Forelimb muscle (tissue), 1 donor: ENCODE results near the gene FKBP2. TPM values are rescaled to one million over a fixed set of nuclear protein-coding genes. Genes with fewer than 3 reads are reported as not detected.

Experiments used
- DNase-seq: peaks from one replicate; pipeline ENCODE4 v3.0.0-alpha.2; 2013; ENCODE audit warnings: low read depth
- polyA plus RNA-seq: library from polyadenylated mRNA; unstranded; fragments of 120-200 nt; gene quantifications from one replicate; pipeline ENCODE4 v1.2.1, GENCODE V29; 2013; ENCODE audit not compliant: insufficient read length

The FKBP2 gene
- polyA plus RNA-seq, 1 donor: 43.2 TPM

DNA sequence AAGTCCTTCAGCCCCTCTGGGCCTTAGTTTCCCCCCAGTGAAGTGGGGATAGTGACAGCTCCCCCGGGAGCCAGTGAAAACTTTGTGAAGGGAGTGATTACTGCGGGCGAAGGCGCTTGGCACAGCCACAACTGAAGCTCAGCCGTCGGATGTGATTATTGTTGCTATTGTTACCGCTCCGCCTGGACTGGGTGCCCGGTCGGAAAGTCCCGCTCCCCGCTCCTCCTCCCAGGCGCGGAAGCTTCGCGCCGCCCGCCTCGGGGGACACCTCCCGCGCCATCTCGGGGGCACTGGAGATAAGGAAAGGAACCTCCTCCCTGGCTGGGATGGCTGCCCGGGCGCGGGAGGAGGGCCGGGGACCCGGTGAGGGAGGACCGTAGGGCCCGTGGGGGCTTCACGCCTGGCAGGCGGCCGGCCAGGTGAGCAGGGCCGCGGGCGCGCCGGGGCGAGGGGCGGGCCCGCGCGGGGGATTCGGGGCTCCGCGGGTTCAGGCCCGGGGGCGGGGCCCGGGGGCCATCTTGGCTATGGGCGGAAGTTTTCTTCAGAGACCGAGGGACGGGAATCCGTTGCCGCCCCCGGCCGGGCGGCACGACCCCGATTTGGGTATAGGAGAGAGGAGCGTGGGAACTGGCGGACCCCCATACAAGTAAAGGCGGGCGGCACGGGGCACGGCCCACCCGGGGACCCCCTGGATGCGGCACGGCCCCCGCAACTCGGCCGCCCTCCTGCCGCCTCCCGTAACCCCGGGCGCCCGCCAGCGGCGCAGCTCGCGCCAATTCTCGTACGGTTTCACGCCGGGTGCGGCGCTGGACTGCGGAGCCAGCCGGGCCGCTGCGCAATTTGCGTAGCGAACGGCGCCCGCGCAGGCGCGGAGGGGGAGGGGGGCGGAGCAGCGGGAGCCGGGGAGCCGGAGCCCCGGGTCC, 44.3 kb downstream of the FKBP2 start, which contains the start of gene GPR137:
Gene GPR137 (plus strand): TSS at position 887 of the 923 bp plus-strand sequence. CDS start 677 bp downstream, outside the sequence.
- no peak for DNase-seq

DNA sequence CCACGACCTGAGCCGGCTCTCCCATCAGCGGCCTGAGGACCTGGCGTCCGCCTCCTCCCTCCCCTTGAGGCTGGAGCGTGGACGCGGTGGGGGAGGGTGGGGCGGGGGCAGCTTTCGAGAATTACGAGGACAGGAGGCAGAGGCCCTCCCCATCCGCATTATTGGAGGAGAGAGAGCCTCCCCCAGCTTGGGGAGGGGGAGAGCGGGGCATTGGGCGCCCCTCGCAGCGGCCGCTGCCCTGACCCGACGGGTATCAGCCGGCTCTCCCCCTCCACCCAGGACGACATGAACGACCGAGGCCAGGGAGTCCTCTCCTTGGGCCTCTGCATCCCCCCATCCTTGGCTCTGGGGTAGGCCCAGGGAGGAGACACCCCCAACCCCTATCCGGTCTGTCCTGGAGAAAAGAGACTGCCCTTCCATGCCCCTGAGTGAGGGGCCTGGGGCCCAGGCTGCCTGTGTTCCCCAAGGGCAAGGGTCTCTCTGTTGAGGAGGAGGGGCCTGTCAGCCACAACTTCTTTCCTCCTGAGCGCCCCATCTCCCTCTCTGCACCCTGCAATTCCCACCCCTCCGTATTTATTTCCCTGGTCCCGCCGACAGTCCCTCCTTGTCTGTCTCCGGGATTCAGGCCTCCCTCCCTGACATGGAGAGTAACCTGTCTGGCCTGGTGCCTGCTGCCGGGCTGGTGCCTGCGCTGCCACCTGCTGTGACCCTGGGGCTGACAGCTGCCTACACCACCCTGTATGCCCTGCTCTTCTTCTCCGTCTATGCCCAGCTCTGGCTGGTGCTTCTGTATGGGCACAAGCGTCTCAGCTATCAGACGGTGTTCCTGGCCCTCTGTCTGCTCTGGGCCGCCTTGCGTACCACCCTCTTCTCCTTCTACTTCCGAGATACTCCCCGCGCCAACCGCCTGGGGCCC, 45.2 kb downstream of the FKBP2 start:
- DNase-seq: no peak

GRCh38 chr11:64286801-64287159, 45.9 kb downstream of the FKBP2 start:
- DNase-seq: no peak

GRCh38 chr11:64287676-64288352, 46.9 kb downstream of the FKBP2 start:
- no peak for DNase-seq

- DNase-seq: no peak
Measured at GRCh38 chr11:64288353-64288750, 47.5 kb downstream of the FKBP2 start.

GRCh38 chr11:64289002-64289564, 48.2 kb downstream of the FKBP2 start:
- no peak for DNase-seq

DNA sequence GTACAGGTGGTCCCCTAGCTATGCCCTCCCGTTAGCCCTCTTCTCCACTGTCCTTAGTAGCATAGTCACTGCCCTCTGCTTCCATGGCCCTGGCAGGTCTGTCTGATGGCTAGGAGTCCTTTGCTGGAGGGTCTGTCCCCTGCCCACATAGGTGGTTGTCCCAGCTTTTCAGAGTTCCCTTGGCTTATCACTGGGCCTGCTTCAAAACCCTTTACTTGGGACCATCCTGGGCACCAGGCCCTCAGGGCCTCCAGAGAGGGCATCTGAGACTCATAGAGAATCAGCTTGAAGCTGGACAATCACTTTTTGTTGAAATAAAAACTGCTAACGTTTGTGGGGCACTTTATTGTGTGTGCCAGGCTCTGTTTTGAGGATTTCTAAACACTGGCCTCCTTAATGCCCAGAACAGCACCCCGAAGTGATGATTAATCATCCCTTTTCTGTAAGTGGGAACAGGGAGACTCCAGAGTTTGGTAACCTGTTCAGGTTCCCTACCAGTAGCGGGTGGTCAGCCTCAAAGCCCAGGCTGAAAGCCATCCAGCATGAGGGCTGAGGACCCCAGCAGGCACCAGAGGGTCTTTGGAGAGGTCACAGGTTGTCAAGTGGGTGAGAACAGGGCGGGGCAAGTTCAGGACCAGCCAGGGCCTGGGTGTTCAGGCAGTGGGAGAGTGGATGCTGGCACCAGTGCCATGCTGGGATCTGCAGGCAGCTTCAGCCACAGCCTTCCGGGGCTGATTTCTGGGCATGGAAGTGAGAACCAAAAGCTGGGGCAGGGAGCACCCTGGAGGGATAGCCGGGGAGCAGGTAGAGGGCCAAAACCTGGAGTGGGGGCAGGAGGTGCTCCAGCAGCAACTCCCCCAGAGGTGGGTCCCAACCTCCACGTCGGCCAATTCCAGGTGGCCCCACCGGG, 49.7 kb downstream of the FKBP2 start:
- DNase-seq: no peak

DNA sequence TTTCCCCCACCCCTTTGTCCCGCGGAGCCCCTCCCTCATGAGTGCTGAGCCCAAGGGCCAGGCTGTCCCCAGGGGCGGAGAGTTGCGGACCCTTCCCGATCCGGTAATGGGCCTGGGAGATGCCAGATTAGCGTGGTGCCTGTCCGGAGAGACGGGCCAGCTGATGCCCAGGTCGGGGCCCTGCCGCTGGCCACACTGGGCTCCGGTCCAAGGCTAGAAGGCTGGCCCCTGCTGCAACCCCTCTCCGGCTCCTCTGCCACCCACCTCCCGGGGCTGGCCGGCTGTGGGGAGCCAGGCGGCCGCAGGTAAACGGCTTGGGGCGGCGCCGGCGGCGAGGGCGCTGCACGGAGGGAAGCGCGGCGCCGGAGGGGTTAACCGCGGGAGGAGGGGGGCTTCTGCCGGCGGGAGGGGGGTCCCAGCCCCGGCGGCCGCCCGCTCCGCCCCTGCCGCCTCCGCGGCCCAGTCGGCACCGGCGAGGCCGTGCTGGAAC, 50.4 kb downstream of the FKBP2 start, which contains the start of gene KCNK4:
Gene KCNK4 (plus strand): TSS at position 41 of the 490 bp plus-strand sequence. CDS start 1,717 bp downstream, outside the sequence.
- no peak for DNase-seq

DNA sequence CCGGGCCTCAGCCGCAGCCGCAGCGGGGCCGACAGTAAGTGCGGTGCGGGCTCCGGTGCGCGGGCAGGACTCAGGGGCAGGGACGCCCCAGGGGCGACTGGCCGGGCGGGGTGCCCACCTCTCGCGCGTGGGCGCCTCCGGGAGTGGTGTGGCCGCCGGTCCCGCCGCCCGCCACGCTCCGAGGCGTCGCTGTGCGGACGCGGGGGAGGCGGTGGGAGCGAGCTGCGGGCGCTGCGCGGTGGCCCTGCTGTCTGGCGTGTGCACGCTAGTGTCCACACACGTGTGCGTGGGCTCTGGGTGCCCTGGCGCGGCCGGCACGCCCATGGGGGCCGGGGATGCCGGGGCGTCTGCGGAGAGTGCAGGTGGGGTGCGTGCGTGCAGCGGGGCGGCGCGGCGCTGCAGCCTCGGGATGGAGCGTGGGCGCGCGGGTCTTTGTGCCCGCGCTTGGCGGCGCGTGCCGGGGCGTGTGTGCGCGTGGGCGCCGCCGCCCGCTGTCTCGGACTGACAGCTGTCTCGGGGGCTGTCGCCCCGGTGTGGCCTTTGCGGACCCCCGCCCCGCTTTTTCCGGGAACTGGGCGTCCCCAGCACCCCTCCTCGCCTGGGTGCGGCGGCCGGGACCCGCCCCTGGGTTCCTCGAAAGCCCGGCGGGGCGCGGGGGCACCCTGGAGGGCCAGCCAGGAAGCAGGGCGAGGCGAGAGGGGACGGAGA, 51.0 kb downstream of the FKBP2 start:
- no peak for DNase-seq

DNA sequence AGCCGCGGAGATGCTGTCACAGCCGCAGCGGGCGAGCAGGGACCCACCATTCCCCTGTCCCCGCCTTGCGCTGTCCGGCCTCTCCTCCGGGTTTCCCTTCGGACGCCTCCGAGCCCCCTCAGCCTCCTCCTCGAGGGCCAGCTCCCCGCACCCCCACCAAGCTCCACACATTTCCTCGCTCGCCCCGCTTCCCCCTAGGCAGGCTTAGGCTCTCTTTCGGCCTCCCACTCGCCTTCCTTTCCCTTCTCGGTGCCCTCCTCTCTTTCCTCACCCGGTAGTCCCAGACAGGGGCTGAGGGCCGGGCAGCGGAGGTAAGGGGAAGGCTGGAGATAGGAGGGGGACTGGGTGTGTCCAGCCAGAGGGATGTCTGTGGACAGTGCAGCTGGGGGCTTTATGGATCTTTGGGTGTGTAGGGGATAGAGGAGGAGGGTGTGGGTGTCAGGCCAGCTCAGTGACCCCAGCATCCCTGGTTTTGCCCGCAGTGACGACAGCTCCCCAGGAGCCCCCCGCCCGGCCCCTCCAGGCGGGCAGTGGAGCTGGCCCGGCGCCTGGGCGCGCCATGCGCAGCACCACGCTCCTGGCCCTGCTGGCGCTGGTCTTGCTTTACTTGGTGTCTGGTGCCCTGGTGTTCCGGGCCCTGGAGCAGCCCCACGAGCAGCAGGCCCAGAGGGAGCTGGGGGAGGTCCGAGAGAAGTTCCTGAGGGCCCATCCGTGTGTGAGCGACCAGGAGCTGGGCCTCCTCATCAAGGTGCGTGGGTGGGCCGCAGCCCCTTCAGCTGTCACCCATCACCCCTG, 51.8 kb downstream of the FKBP2 start:
- no peak for DNase-seq

Other genes starting within 250 kb of the FKBP2 start
- gene FLRT1, start 205.2 kb upstream of the FKBP2 start, polyA plus RNA-seq: 2.9 TPM
- 68.0 TPM for gene MACROD1, start 75.0 kb upstream of the FKBP2 start, polyA plus RNA-seq
- gene STIP1, start 54.9 kb upstream of the FKBP2 start, polyA plus RNA-seq: 137 TPM
- 7.4 TPM for gene FERMT3, start 34.4 kb upstream of the FKBP2 start, polyA plus RNA-seq
- gene TRPT1, start 14.9 kb upstream of the FKBP2 start, polyA plus RNA-seq: 69.1 TPM
- gene NUDT22, start 14.8 kb upstream of the FKBP2 start, polyA plus RNA-seq: 19.8 TPM
- 65.1 TPM for gene DNAJC4, start 10.5 kb upstream of the FKBP2 start, polyA plus RNA-seq
- gene VEGFB, start 6.5 kb upstream of the FKBP2 start, polyA plus RNA-seq: 94.3 TPM
- 192 TPM for gene PPP1R14B, start 5.8 kb downstream of the FKBP2 start, polyA plus RNA-seq
- 9.7 TPM for gene PLCB3, start 10.4 kb downstream of the FKBP2 start, polyA plus RNA-seq
- 27.5 TPM for gene BAD, start 43.6 kb downstream of the FKBP2 start, polyA plus RNA-seq
- 22.0 TPM for gene GPR137, start 44.8 kb downstream of the FKBP2 start, polyA plus RNA-seq
- not detected for gene KCNK4, start 50.2 kb downstream of the FKBP2 start, polyA plus RNA-seq
- gene CATSPERZ, start 59.3 kb downstream of the FKBP2 start, polyA plus RNA-seq: not detected
- gene ESRRA, start 64.4 kb downstream of the FKBP2 start, polyA plus RNA-seq: 35.5 TPM
- 154 TPM for gene TRMT112, start 76.5 kb downstream of the FKBP2 start, polyA plus RNA-seq
- 133 TPM for gene PRDX5, start 77.0 kb downstream of the FKBP2 start, polyA plus RNA-seq
- gene CCDC88B, start 99.1 kb downstream of the FKBP2 start, polyA plus RNA-seq: 3.9 TPM
- 12.3 TPM for gene RPS6KA4, start 118.1 kb downstream of the FKBP2 start, polyA plus RNA-seq